Hepatocyte (in vitro differentiated cells): Measurements from ENCODE around the gene KRT84. TPM values are rescaled to one million over a fixed set of nuclear protein-coding genes. Genes with fewer than 3 reads are reported as not detected.

Experiments used
- DNase-seq: peaks from one replicate; pipeline ENCODE4 v3.0.0-alpha.2; 2016; ENCODE audit warnings: low spot score
- H2AFZ ChIP-seq: fragments of 200-600 bp; sonication (generic); 2 replicates; pipeline ENCODE4 v1.6.0; 2016; ENCODE audit warnings: antibody characterized with exemption, mild to moderate bottlenecking
- H3K27ac ChIP-seq: fragments of 200-600 bp; sonication (generic); 2 replicates; pipeline ENCODE4 v1.5.1; 2016; ENCODE audit warnings: mild to moderate bottlenecking
- H3K27me3 ChIP-seq: fragments of 200-600 bp; sonication (generic); 2 replicates; pipeline ENCODE4 v1.6.1; 2016
- H3K36me3 ChIP-seq: fragments of 200-600 bp; sonication (generic); replicated peaks from 2 replicates; pipeline ENCODE4 v1.5.1; 2016; ENCODE audit warnings: low read depth; ENCODE audit not compliant: insufficient read depth
- H3K4me1 ChIP-seq: fragments of 200-600 bp; sonication (generic); 2 replicates; pipeline ENCODE4 v1.5.1; 2016; ENCODE audit warnings: mild to moderate bottlenecking, moderate library complexity; ENCODE audit not compliant: insufficient read depth
- H3K4me2 ChIP-seq: fragments of 200-600 bp; sonication (generic); 2 replicates; pipeline ENCODE4 v1.6.0; 2016
- H3K4me3 ChIP-seq: fragments of 200-600 bp; sonication (generic); 2 replicates; pipeline ENCODE4 v1.5.1; 2016; ENCODE audit warnings: mild to moderate bottlenecking
- H3K79me2 ChIP-seq: fragments of 200-600 bp; sonication (generic); 2 replicates; pipeline ENCODE4 v1.6.0; 2017; ENCODE audit warnings: mild to moderate bottlenecking
- H3K9me2 ChIP-seq: fragments of 200-600 bp; sonication (generic); replicated peaks from 2 replicates; pipeline ENCODE4 v1.6.0; 2017; ENCODE audit warnings: mild to moderate bottlenecking; ENCODE audit not compliant: insufficient read depth
- H3K9me3 ChIP-seq: fragments of 200-600 bp; sonication (generic); 2 replicates; pipeline ENCODE4 v1.5.1; 2016; ENCODE audit warnings: low read depth, mild to moderate bottlenecking
- H4K20me1 ChIP-seq: fragments of 200-600 bp; sonication (generic); 2 replicates; pipeline ENCODE4 v1.6.0; 2016; ENCODE audit warnings: mild to moderate bottlenecking; ENCODE audit not compliant: insufficient read depth, poor library complexity, severe bottlenecking
- EZH2 ChIP-seq: fragments of 200-600 bp; sonication (generic); IDR thresholded peaks from 2 replicates; pipeline ENCODE4 v1.6.1; 2016; ENCODE audit warnings: antibody characterized with exemption, mild to moderate bottlenecking, borderline replicate concordance
- EZH2phosphoT487 ChIP-seq: fragments of 200-600 bp; sonication (generic); IDR thresholded peaks from one replicate; pipeline ENCODE4 v1.6.1; 2018; ENCODE audit warnings: antibody characterized with exemption, mild to moderate bottlenecking, low read depth, moderate library complexity; ENCODE audit not compliant: unreplicated experiment, severe bottlenecking
- WGBS: methylation state at CpG from one replicate; pipeline ENCODE4 v1.1.6; 2016; ENCODE audit warnings: low lambda C conversion rate; ENCODE audit errors: missing lambda C conversion rate; 5-methylcytosine and 5-hydroxymethylcytosine counted together
- polyA plus RNA-seq: library from polyadenylated mRNA; unstranded; fragments of >200 nt; fragmentation: Nextera tagmentation; extraction: Ambion mirVana; gene quantifications from 2 replicates; pipeline ENCODE4 v1.2.1, GENCODE V29; 2016
- total RNA-seq: library from RNA; depleted of rRNA; stranded (reverse); fragments of >200 nt; gene quantifications from 2 replicates; pipeline ENCODE4 v1.2.3, GENCODE V29; 2014
- TF ChIP-seq, protein P1 (sequence below): fragments of 200-600 bp; sonication (generic); IDR thresholded peaks from 2 replicates; pipeline ENCODE4 v1.5.1; 2016; ENCODE audit warnings: antibody characterized with exemption, mild to moderate bottlenecking; ENCODE audit not compliant: poor library complexity

The KRT84 gene
- total and polyA plus RNA-seq, 2 experiments from 2014 or later, result not detected

DNA sequence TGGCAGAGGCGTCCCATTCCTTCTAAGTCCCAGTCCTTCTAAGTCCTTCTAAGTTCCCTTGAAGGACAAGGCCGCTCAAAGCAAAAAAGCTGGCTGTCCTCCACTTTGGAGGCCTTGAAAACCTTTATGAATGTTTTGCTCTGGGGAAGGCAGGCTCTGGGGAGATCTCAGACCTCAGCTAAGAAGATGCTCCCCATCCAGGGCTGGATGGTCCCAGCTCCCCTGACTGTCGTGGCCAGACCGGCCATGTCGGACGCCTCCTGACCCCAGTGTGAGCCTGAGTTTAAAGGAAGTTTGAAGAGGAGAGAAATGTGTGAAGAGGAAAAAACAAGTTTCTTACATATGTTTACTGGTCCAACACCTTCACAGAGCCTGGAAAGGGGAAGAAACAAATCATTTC, 5.9 kb downstream of the KRT84 start:
- 79% methylated on average over 6 of the region's 6 CpGs for WGBS
- H3K4me2 ChIP-seq, result no peak overlapping the region
- no peaks in the 10 kb centered on the region for H3K9me2 ChIP-seq
- no peaks in the 10 kb centered on the region for H3K4me1 ChIP-seq
- H3K4me3 ChIP-seq, result no peak overlapping the region
- no peaks in the 10 kb centered on the region for H3K27me3 ChIP-seq
- no peaks in the 10 kb centered on the region for H4K20me1 ChIP-seq
- H3K9me3 ChIP-seq, result no peaks in the 10 kb centered on the region
- no peak overlapping the region for H2AFZ ChIP-seq
- TF ChIP-seq EZH2 (no peak), EZH2phosphoT487 (no peak)
- TF ChIP-seq, protein P1, sequence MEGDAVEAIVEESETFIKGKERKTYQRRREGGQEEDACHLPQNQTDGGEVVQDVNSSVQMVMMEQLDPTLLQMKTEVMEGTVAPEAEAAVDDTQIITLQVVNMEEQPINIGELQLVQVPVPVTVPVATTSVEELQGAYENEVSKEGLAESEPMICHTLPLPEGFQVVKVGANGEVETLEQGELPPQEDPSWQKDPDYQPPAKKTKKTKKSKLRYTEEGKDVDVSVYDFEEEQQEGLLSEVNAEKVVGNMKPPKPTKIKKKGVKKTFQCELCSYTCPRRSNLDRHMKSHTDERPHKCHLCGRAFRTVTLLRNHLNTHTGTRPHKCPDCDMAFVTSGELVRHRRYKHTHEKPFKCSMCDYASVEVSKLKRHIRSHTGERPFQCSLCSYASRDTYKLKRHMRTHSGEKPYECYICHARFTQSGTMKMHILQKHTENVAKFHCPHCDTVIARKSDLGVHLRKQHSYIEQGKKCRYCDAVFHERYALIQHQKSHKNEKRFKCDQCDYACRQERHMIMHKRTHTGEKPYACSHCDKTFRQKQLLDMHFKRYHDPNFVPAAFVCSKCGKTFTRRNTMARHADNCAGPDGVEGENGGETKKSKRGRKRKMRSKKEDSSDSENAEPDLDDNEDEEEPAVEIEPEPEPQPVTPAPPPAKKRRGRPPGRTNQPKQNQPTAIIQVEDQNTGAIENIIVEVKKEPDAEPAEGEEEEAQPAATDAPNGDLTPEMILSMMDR, result no peak
- DNase-seq, result no peak
- H3K27ac ChIP-seq, result no peak overlapping the region
- H3K79me2 ChIP-seq, result no peaks in the 10 kb centered on the region
- no peaks in the 10 kb centered on the region for H3K36me3 ChIP-seq

DNA sequence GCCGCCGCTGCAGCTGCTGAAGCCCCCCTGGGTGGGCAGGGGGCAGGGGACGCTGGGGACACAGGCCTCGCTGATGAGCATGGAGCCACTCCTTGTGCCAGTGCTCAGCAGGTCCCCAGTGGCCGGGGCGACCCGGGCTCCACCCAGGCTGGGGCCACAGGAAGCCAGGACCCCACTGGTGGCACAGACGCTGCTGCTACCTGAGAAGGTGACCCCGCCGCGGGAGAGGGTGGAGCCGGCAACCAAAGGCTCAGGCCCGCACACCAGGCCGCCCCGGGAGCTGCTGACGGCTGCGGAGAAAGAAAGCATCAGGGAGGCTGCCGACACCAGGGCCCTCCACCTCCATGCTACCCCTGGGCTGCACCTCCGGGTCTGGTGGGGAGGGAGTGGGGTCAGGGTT, 7.4 kb downstream of the KRT84 start:
- TF ChIP-seq, protein P1, result no peak
- TF ChIP-seq EZH2phosphoT487 (no peak), EZH2 (no peak)
- Histone ChIP-seq H3K27ac (no peak overlapping the region), H3K79me2 (no peaks in the 10 kb centered on the region), H3K4me1 (no peaks in the 10 kb centered on the region), H3K9me3 (no peaks in the 10 kb centered on the region), H3K4me3 (no peak overlapping the region), H3K36me3 (no peaks in the 10 kb centered on the region), H4K20me1 (no peaks in the 10 kb centered on the region), H3K27me3 (no peaks in the 10 kb centered on the region), H3K4me2 (no peak overlapping the region), H2AFZ (no peak overlapping the region), H3K9me2 (no peaks in the 10 kb centered on the region)
- WGBS, result 94% methylated on average over 14 of the region's 19 CpGs
- DNase-seq, result no peak

DNA sequence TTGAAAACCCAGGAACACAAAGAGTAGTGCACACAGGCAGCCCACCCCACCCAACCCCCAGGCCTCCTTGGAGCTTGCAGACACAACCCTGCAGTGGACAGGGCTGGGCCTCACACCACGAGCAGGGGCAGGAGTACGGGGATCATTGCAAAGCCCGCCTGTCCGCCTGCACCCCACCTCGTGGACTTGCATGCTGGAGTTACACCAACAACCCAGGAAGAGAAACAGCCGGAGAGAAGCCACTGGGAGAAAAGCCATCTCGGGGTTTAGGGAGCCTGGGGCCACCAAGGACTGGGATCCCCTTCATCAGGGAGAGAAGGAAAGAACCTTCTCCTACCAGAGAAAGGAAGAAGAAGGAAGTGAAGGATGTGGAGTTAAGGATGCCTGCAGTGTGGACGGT, 8.2 kb downstream of the KRT84 start:
- Histone ChIP-seq H3K9me3 (no peaks in the 10 kb centered on the region), H3K36me3 (no peaks in the 10 kb centered on the region), H3K79me2 (no peaks in the 10 kb centered on the region), H3K27me3 (no peaks in the 10 kb centered on the region), H3K9me2 (no peaks in the 10 kb centered on the region), H2AFZ (no peak overlapping the region), H3K4me2 (no peak overlapping the region), H3K4me3 (no peak overlapping the region), H3K27ac (no peak overlapping the region), H4K20me1 (no peaks in the 10 kb centered on the region), H3K4me1 (no peaks in the 10 kb centered on the region)
- 78% methylated on average over 8 of the region's 8 CpGs for WGBS
- no peak for DNase-seq
- no peak for TF ChIP-seq EZH2phosphoT487
- TF ChIP-seq, protein P1, result no peak
- TF ChIP-seq EZH2, result no peak
